ENCODE measurements around the gene TXNL4A.
A peak's percentile ranks its signal among the peaks of the same experiment; 100 is the strongest.

TXNL4A gene

GRCh38 chr18:79934311-79935097 is 53.9 kb downstream of the TXNL4A start:
- no peak overlapping the region for H2BK5ac ChIP-seq (ENCODE audit: low read depth, low read length, poor library complexity, severe bottlenecking)
- peaks cover 53% of the 10 kb centered on the region for H3K9me3 ChIP-seq (ENCODE audit: control insufficient read depth, low read length)
- no peak overlapping the region for H3K18ac ChIP-seq (ENCODE audit: low read depth in 1 of 2, low read length in 2 of 2)
- H2AFZ ChIP-seq (ENCODE audit: low read depth, low read length), result no peak overlapping the region
- H4K91ac ChIP-seq (ENCODE audit: low read length), result no peak overlapping the region
- H3K36me3 ChIP-seq (ENCODE audit: control insufficient read depth in 1 of 2, insufficient read depth in 2 of 2, low read depth in 1 of 2, low read length in 2 of 2), result peaks cover 38 to 54% of the 10 kb centered on the region in 2 experiments
- peaks cover 41% of the 10 kb centered on the region for H3K79me1 ChIP-seq (replicated peaks; ENCODE audit: low read length, poor library complexity, severe bottlenecking)
- H3K27me3 ChIP-seq (ENCODE audit: control insufficient read depth in 1 of 2, insufficient read depth in 1 of 2, low read length in 2 of 2), result no peaks in the 10 kb centered on the region
- no peak overlapping the region for H3K4ac ChIP-seq (ENCODE audit: low read depth in 1 of 2, low read length in 2 of 2)
- no peak overlapping the region for H2BK120ac ChIP-seq (ENCODE audit: low read depth, low read length)
- DNase-seq, result peak; percentile 39
- no peak overlapping the region for H2BK15ac ChIP-seq (ENCODE audit: low read depth, poor library complexity, severe bottlenecking)
- H3K9ac ChIP-seq (ENCODE audit: low read length), result no peak overlapping the region
- no peak overlapping the region for H3K4me3 ChIP-seq (ENCODE audit: insufficient read depth in 1 of 2, low read depth in 1 of 2, low read length in 2 of 2)
- no peak overlapping the region for H2AK5ac ChIP-seq (ENCODE audit: low read length, severe bottlenecking)
- no peak overlapping the region for H3K14ac ChIP-seq (ENCODE audit: low read length in 2 of 2)
- no peaks in the 10 kb centered on the region for H3K4me1 ChIP-seq (ENCODE audit: control insufficient read depth, insufficient read depth, low read depth, low read length)
- no peak overlapping the region for H3K27ac ChIP-seq (ENCODE audit: low read length, poor library complexity, severe bottlenecking)
- no peak overlapping the region for H3K23ac ChIP-seq (ENCODE audit: low read length in 2 of 2)
- peak overlapping the region; percentile 15 for H4K8ac ChIP-seq (ENCODE audit: low read length)
- H2BK12ac ChIP-seq (ENCODE audit: low read length in 2 of 2), result no peak overlapping the region
- 58% methylated on average over 8 of the region's 8 CpGs for WGBS
- no peak overlapping the region for H3K4me2 ChIP-seq (ENCODE audit: low read length, poor library complexity, severe bottlenecking)

- no peak overlapping the region for H2BK15ac ChIP-seq (ENCODE audit: low read depth, poor library complexity, severe bottlenecking)
- no peak overlapping the region for H3K23ac ChIP-seq (ENCODE audit: low read length in 2 of 2)
- no peak overlapping the region for H3K4me3 ChIP-seq (ENCODE audit: insufficient read depth in 1 of 2, low read depth in 1 of 2, low read length in 2 of 2)
- no peak overlapping the region for H4K8ac ChIP-seq (ENCODE audit: low read length)
- H4K91ac ChIP-seq (ENCODE audit: low read length), result no peak overlapping the region
- no peak overlapping the region for H3K18ac ChIP-seq (ENCODE audit: low read depth in 1 of 2, low read length in 2 of 2)
- H2AFZ ChIP-seq (ENCODE audit: low read depth, low read length), result no peak overlapping the region
- peak; percentile 82 for DNase-seq
- H3K14ac ChIP-seq (ENCODE audit: low read length in 2 of 2), result no peak overlapping the region
- H2AK5ac ChIP-seq (ENCODE audit: low read length, severe bottlenecking), result no peak overlapping the region
- H2BK12ac ChIP-seq (ENCODE audit: low read length in 2 of 2), result no peak overlapping the region
- H3K9ac ChIP-seq (ENCODE audit: low read length), result no peak overlapping the region
- peaks cover 61% of the 10 kb centered on the region for H3K9me3 ChIP-seq (ENCODE audit: control insufficient read depth, low read length)
- H3K4me2 ChIP-seq (ENCODE audit: low read length, poor library complexity, severe bottlenecking), result no peak overlapping the region
- H3K27ac ChIP-seq (ENCODE audit: low read length, poor library complexity, severe bottlenecking), result no peak overlapping the region
- H3K4me1 ChIP-seq (ENCODE audit: control insufficient read depth, insufficient read depth, low read depth, low read length), result no peaks in the 10 kb centered on the region
- H3K27me3 ChIP-seq (ENCODE audit: control insufficient read depth in 1 of 2, insufficient read depth in 1 of 2, low read length in 2 of 2), result no peaks in the 10 kb centered on the region
- no peak overlapping the region for H2BK120ac ChIP-seq (ENCODE audit: low read depth, low read length)
- peaks cover 43 to 61% of the 10 kb centered on the region in 2 experiments for H3K36me3 ChIP-seq (ENCODE audit: control insufficient read depth in 1 of 2, insufficient read depth in 2 of 2, low read depth in 1 of 2, low read length in 2 of 2)
- peaks cover 47% of the 10 kb centered on the region for H3K79me1 ChIP-seq (replicated peaks; ENCODE audit: low read length, poor library complexity, severe bottlenecking)
- H3K4ac ChIP-seq (ENCODE audit: low read depth in 1 of 2, low read length in 2 of 2), result no peak overlapping the region
- no peak overlapping the region for H2BK5ac ChIP-seq (ENCODE audit: low read depth, low read length, poor library complexity, severe bottlenecking)
- 52% methylated on average over 9 of the region's 10 CpGs for WGBS
These were observed 54.6 kb downstream of the TXNL4A start for GRCh38 chr18:79933765-79934164.

GRCh38 chr18:79932907-79933306 is 55.5 kb downstream of the TXNL4A start:
- Histone ChIP-seq H4K8ac (ENCODE audit: low read length) (no peak overlapping the region), H3K23ac (ENCODE audit: low read length in 2 of 2) (no peak overlapping the region), H2BK12ac (ENCODE audit: low read length in 2 of 2) (no peak overlapping the region), H3K4ac (ENCODE audit: low read depth in 1 of 2, low read length in 2 of 2) (no peak overlapping the region), H3K4me1 (ENCODE audit: control insufficient read depth, insufficient read depth, low read depth, low read length) (no peaks in the 10 kb centered on the region), H2BK120ac (ENCODE audit: low read depth, low read length) (no peak overlapping the region), H4K91ac (ENCODE audit: low read length) (no peak overlapping the region), H3K9ac (ENCODE audit: low read length) (no peak overlapping the region), H3K14ac (ENCODE audit: low read length in 2 of 2) (no peak overlapping the region), H2AFZ (ENCODE audit: low read depth, low read length) (no peak overlapping the region), H3K9me3 (ENCODE audit: control insufficient read depth, low read length) (peaks cover 69% of the 10 kb centered on the region), H3K4me2 (ENCODE audit: low read length, poor library complexity, severe bottlenecking) (no peak overlapping the region), H3K27me3 (ENCODE audit: control insufficient read depth in 1 of 2, insufficient read depth in 1 of 2, low read length in 2 of 2) (no peaks in the 10 kb centered on the region), H3K36me3 (ENCODE audit: control insufficient read depth in 1 of 2, insufficient read depth in 2 of 2, low read depth in 1 of 2, low read length in 2 of 2) (peaks cover 49 to 70% of the 10 kb centered on the region in 2 experiments), H3K27ac (ENCODE audit: low read length, poor library complexity, severe bottlenecking) (no peak overlapping the region), H3K79me1 (replicated peaks; ENCODE audit: low read length, poor library complexity, severe bottlenecking) (peaks cover 51% of the 10 kb centered on the region), H3K4me3 (ENCODE audit: insufficient read depth in 1 of 2, low read depth in 1 of 2, low read length in 2 of 2) (no peak overlapping the region), H2BK5ac (ENCODE audit: low read depth, low read length, poor library complexity, severe bottlenecking) (no peak overlapping the region), H2AK5ac (ENCODE audit: low read length, severe bottlenecking) (no peak overlapping the region), H3K18ac (ENCODE audit: low read depth in 1 of 2, low read length in 2 of 2) (no peak overlapping the region), H2BK15ac (ENCODE audit: low read depth, poor library complexity, severe bottlenecking) (no peak overlapping the region)
- DNase-seq, result no peak
- 99% methylated on average over 2 of the region's 3 CpGs for WGBS

- no peak for DNase-seq
- no peak overlapping the region for H4K8ac ChIP-seq (ENCODE audit: low read length)
- H2AFZ ChIP-seq (ENCODE audit: low read depth, low read length), result no peak overlapping the region
- H3K9ac ChIP-seq (ENCODE audit: low read length), result no peak overlapping the region
- no peaks in the 10 kb centered on the region for H3K27me3 ChIP-seq (ENCODE audit: control insufficient read depth in 1 of 2, insufficient read depth in 1 of 2, low read length in 2 of 2)
- no peak overlapping the region for H3K23ac ChIP-seq (ENCODE audit: low read length in 2 of 2)
- no peak overlapping the region for H2BK5ac ChIP-seq (ENCODE audit: low read depth, low read length, poor library complexity, severe bottlenecking)
- H4K91ac ChIP-seq (ENCODE audit: low read length), result no peak overlapping the region
- no peak overlapping the region for H3K14ac ChIP-seq (ENCODE audit: low read length in 2 of 2)
- H3K36me3 ChIP-seq (ENCODE audit: control insufficient read depth in 1 of 2, insufficient read depth in 2 of 2, low read depth in 1 of 2, low read length in 2 of 2), result peaks cover 47 to 60% of the 10 kb centered on the region in 2 experiments
- no peak overlapping the region for H2BK120ac ChIP-seq (ENCODE audit: low read depth, low read length)
- no peak overlapping the region for H3K18ac ChIP-seq (ENCODE audit: low read depth in 1 of 2, low read length in 2 of 2)
- peak overlapping the region in 1 of 2 experiments; percentile 19 for H3K4me3 ChIP-seq (ENCODE audit: insufficient read depth in 1 of 2, low read depth in 1 of 2, low read length in 2 of 2)
- H3K4ac ChIP-seq (ENCODE audit: low read depth in 1 of 2, low read length in 2 of 2), result no peak overlapping the region
- no peaks in the 10 kb centered on the region for H3K4me1 ChIP-seq (ENCODE audit: control insufficient read depth, insufficient read depth, low read depth, low read length)
- 98% methylated on average over 2 of the region's 2 CpGs for WGBS
- no peak overlapping the region for H2BK12ac ChIP-seq (ENCODE audit: low read length in 2 of 2)
- H3K27ac ChIP-seq (ENCODE audit: low read length, poor library complexity, severe bottlenecking), result no peak overlapping the region
- H3K79me1 ChIP-seq (replicated peaks; ENCODE audit: low read length, poor library complexity, severe bottlenecking), result peaks cover 50% of the 10 kb centered on the region
- peaks cover 75% of the 10 kb centered on the region for H3K9me3 ChIP-seq (ENCODE audit: control insufficient read depth, low read length)
- no peak overlapping the region for H2AK5ac ChIP-seq (ENCODE audit: low read length, severe bottlenecking)
- H2BK15ac ChIP-seq (ENCODE audit: low read depth, poor library complexity, severe bottlenecking), result no peak overlapping the region
- H3K4me2 ChIP-seq (ENCODE audit: low read length, poor library complexity, severe bottlenecking), result no peak overlapping the region
These were observed 56.9 kb downstream of the TXNL4A start for GRCh38 chr18:79931475-79931874.

Measured in mesenchymal stem cell (in vitro differentiated cells and primary cell).